Measurements from ENCODE around the gene PRIM1. TPM values are rescaled to one million over a fixed set of nuclear protein-coding genes. Genes with fewer than 3 reads are reported as not detected.

PRIM1 gene
- total and polyA plus RNA-seq, 2 of the 4 experiments (the other 2 are of a cell fraction), result 8.6 to 12.0 TPM

DNA sequence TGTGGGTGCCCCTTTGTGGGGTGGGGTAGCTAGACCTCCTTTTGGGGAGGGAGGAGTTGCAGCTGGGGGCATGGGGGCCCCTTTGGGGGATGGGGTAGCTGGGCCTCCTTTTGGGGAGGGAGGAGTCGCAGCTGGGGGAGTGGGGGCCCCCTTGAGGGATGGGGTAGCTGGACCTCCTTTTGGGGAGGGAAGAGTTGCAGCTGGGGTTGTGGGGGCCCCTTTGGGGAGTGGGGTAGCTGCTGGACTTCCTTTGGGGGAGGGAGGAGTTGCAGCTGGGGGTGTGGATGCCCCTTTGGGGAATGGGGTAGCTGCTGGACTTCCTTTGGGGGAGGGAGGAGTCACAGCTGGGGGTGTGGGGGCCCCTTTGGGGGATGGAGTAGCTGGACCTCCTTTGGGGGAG is 34.0 kb downstream of the PRIM1 start:
- H4K91ac ChIP-seq (ENCODE audit: insufficient read depth, low read depth, low read length), result no peak overlapping the region
- POLR2A ChIA-PET (ENCODE audit: unreplicated experiment), result interaction anchor here (0.6 kb wide), 1 partner anchor 27 kb away, joined by 3 read pairs; no protein-coding TSS in a partner anchor
- TF ChIP-seq MAFK (IDR thresholded peaks at IDR 0.05; ENCODE audit: low read depth, low read length), result no peak
- no TSS peak for BruUV-seq (replicated peaks)
- no peak overlapping the region for H3K23ac ChIP-seq (ENCODE audit: low read depth, low read length)
- intact Hi-C loops (cut with micrococcal nuclease) (no loop called here), dilution Hi-C loops (cut with HindIII; ENCODE audit: low sequenced_read_pairs, unreplicated experiment) (no loop called here), in situ Hi-C loops (cut with MboI; ENCODE audit: low sequenced_read_pairs) (no loop called here)
- H3K4me1 ChIP-seq (ENCODE audit: control insufficient read depth, insufficient read depth, low read length), result peaks cover 15% of the 10 kb centered on the region
- H3K9ac ChIP-seq (ENCODE audit: low read depth, low read length), result no peak overlapping the region
- no peak overlapping the region for H3K14ac ChIP-seq (replicated peaks; ENCODE audit: low read depth, low read length)
- DNase-seq (no peak), ATAC-seq (ENCODE audit: low read depth) (no peak)
- peaks cover 55% of the 10 kb centered on the region for H3K36me3 ChIP-seq (ENCODE audit: control insufficient read depth, insufficient read depth, low read length)
- no peak overlapping the region for H4K8ac ChIP-seq (ENCODE audit: low read depth in 2 of 2, low read length in 2 of 2)
- H2BK5ac ChIP-seq (ENCODE audit: low read depth, low read length, poor library complexity, severe bottlenecking), result no peak overlapping the region
- H3K27ac ChIP-seq (ENCODE audit: insufficient read depth, low read length), result 0 out of 2 replicates have a peak overlapping the region, but pooled peaks have one; percentile 11
- peaks cover 44% of the 10 kb centered on the region for H3K9me1 ChIP-seq (ENCODE audit: insufficient read depth, low read length)
- H2BK15ac ChIP-seq (ENCODE audit: low read depth, low read length), result no peak overlapping the region
- H2AK9ac ChIP-seq (replicated peaks; ENCODE audit: low read depth, low read length, poor library complexity), result no peak overlapping the region
- H2BK20ac ChIP-seq (ENCODE audit: low read depth, low read length), result no peak overlapping the region
- H3K56ac ChIP-seq (ENCODE audit: extremely low read depth, insufficient read depth, low read length), result no peak overlapping the region
- WGBS, 2 experiments (ENCODE audit: extremely low coverage in 2 of 2, insufficient read length in 1 of 2), result 80% methylated on average over 1 of the region's 1 CpG; no CpG with 5 or more reads in 1 of the 2 experiments
- peaks cover 13 to 81% of the 10 kb centered on the region in 2 experiments for H3K79me1 ChIP-seq (ENCODE audit: low read depth in 1 of 2, low read length in 2 of 2)
- H2AK5ac ChIP-seq (ENCODE audit: low read depth, low read length), result no peak overlapping the region
- no peaks in the 10 kb centered on the region for H3K9me3 ChIP-seq (ENCODE audit: control insufficient read depth, insufficient read depth, low read length)
- peaks cover 89% of the 10 kb centered on the region for H4K20me1 ChIP-seq (ENCODE audit: insufficient read depth, low read length)
- no peak overlapping the region for H3K4me2 ChIP-seq (ENCODE audit: low read depth, low read length)
- H3K27me3 ChIP-seq (ENCODE audit: control insufficient read depth, insufficient read depth, low read length), result no peaks in the 10 kb centered on the region
- no peak overlapping the region for H2BK120ac ChIP-seq (ENCODE audit: low read depth, low read length)
- no peak overlapping the region for H2AFZ ChIP-seq (replicated peaks; ENCODE audit: low read length, poor library complexity)
- CTCF ChIA-PET, result interaction anchor here (0.7 kb wide), 1 partner anchor 805 kb away, joined by 3 read pairs; no protein-coding TSS in a partner anchor
- no peak overlapping the region for H3K4ac ChIP-seq (ENCODE audit: low read depth, low read length)
- H3K4me3 ChIP-seq (ENCODE audit: insufficient read depth, low read depth, low read length), result no peak overlapping the region
- H4K5ac ChIP-seq (ENCODE audit: low read depth, low read length), result no peak overlapping the region
- H3K18ac ChIP-seq (ENCODE audit: low read depth, low read length), result no peak overlapping the region

Measured in IMR-90 (cell line).